ENCODE measurements around the gene ADAMTS4. TPM values are rescaled to one million over a fixed set of nuclear protein-coding genes. Genes with fewer than 3 reads are reported as not detected.

ADAMTS4 gene
- total RNA-seq, 1 experiment from 2014 or later = 9.1 TPM

GRCh38 chr1:161241682-161242081 is 42.8 kb upstream of the ADAMTS4 start:
- H3K36me3 Mint-ChIP-seq = no peaks in the 10 kb centered on the region
- H3K27me3 Mint-ChIP-seq (ENCODE audit: low read depth) = peaks cover 6% of the 10 kb centered on the region
- DNase-seq (ENCODE audit: low spot score) (no peak), ATAC-seq (no peak)
- no peaks in the 10 kb centered on the region for H3K9me3 Mint-ChIP-seq
- TF ChIP-seq STAT6 (CRISPR knock-in tag; conservative IDR thresholded peaks at IDR 0.05; ENCODE audit: low read depth) (no peak), FOXP4 (CRISPR knock-in tag; IDR thresholded peaks at IDR 0.05) (no peak), ESRRA (CRISPR knock-in tag; IDR thresholded peaks at IDR 0.05; ENCODE audit: borderline replicate concordance) (no peak), ZNF396 (CRISPR knock-in tag; IDR thresholded peaks at IDR 0.05; ENCODE audit: borderline replicate concordance) (no peak), PRRX2 (CRISPR knock-in tag; IDR thresholded peaks at IDR 0.05) (no peak), MXD4 (CRISPR knock-in tag; IDR thresholded peaks at IDR 0.05; ENCODE audit: borderline replicate concordance) (no peak), CDX4 (CRISPR knock-in tag; IDR thresholded peaks at IDR 0.05; ENCODE audit: borderline replicate concordance) (no peak), JUN (CRISPR knock-in tag; IDR thresholded peaks at IDR 0.05) (no peak), KAT7 (CRISPR knock-in tag; IDR thresholded peaks at IDR 0.05; ENCODE audit: borderline replicate concordance) (no peak), CREB1 (CRISPR knock-in tag; IDR thresholded peaks at IDR 0.05) (no peak), ZNF121 (CRISPR knock-in tag; IDR thresholded peaks at IDR 0.05) (no peak), USF2 (CRISPR knock-in tag; IDR thresholded peaks at IDR 0.05) (no peak)
- H3K4me1 Mint-ChIP-seq = no peaks in the 10 kb centered on the region
- CTCF ChIA-PET = interaction anchor here (1.3 to 1.7 kb wide), 2 partner anchors 49 to 64 kb away, joined by 4 to 5 read pairs; no protein-coding TSS in a partner anchor
- H3K27ac Mint-ChIP-seq = no peak overlapping the region
- H3K4me3 Mint-ChIP-seq = no peak overlapping the region
- POLR2A ChIA-PET = no interaction called here

GRCh38 chr1:161238039-161238473 is 39.2 kb upstream of the ADAMTS4 start, which contains the start of gene NR1I3:
TSS of gene NR1I3 (minus strand) at chr1:161238203. CDS start at chr1:161236565, 1,638 bp downstream.
- Mint-ChIP-seq H3K27me3 (ENCODE audit: low read depth) (peaks cover 4% of the 10 kb centered on the region), H3K36me3 (no peaks in the 10 kb centered on the region), H3K4me3 (no peak within 1 kb of the TSS), H3K4me1 (no peaks in the 10 kb centered on the region), H3K9me3 (no peaks in the 10 kb centered on the region), H3K27ac (no peak within 1 kb of the TSS)
- CTCF ChIA-PET = interaction anchor here (0.6 to 4.2 kb wide), 4 partner anchors 12 to 68 kb away, joined by 4 to 17 read pairs (median 6); partner anchors contain the start of genes PCP4L1 and TOMM40L
- ATAC-seq = no peak
- DNase-seq (ENCODE audit: low spot score) = no peak
- POLR2A ChIA-PET = no interaction called here
- no peak for TF ChIP-seq FOXJ3 (CRISPR knock-in tag; IDR thresholded peaks at IDR 0.05; ENCODE audit: borderline replicate concordance)
- TF ChIP-seq JAZF1 (CRISPR knock-in tag; IDR thresholded peaks at IDR 0.05) = no peak
- no peak for TF ChIP-seq ZNF416 (CRISPR knock-in tag; IDR thresholded peaks at IDR 0.05)
- no peak for TF ChIP-seq ZNF138 (CRISPR knock-in tag; conservative IDR thresholded peaks at IDR 0.05)
- no peak for TF ChIP-seq ZNF263 (CRISPR knock-in tag; IDR thresholded peaks at IDR 0.05; ENCODE audit: low read depth)
- no peak for TF ChIP-seq FOXP4 (CRISPR knock-in tag; IDR thresholded peaks at IDR 0.05)
- no peak for TF ChIP-seq NFYB (CRISPR knock-in tag; conservative IDR thresholded peaks at IDR 0.05; ENCODE audit: low read depth)
- no peak for TF ChIP-seq E2F1 (CRISPR knock-in tag; IDR thresholded peaks at IDR 0.05)
- TF ChIP-seq CTCF (IDR thresholded peaks at IDR 0.05) = no peak
- no peak for TF ChIP-seq NFATC4 (CRISPR knock-in tag; IDR thresholded peaks at IDR 0.05)
- no peak for TF ChIP-seq JUN (CRISPR knock-in tag; IDR thresholded peaks at IDR 0.05)
- TF ChIP-seq ERG (CRISPR knock-in tag; IDR thresholded peaks at IDR 0.05) = no peak
